ENCODE results near the gene PHAF1.

DNA sequence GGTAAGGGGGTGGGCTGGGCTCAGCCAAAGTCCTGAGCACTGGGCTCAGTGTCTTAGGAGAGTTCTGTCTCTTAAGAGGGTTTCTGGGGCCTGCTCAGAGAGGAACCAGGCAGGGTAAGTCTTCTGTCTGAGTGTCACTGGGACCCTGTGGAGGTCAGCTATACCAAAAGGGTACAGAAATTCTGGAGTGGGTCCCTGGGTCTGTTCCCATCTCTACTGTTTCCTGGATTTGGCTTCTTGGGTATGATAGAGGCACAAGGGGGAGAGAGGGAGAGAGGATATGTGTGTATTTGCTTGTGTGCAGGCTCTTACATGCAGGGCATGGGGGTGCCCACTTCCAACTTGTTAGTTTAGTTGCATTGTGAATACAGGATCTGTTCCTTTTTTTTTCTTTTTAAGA, 83.8 kb downstream of the PHAF1 start:
- no peak for TF ChIP-seq POLR2A (IDR thresholded peaks at IDR 0.05)
- TF ChIP-seq, protein P1, sequence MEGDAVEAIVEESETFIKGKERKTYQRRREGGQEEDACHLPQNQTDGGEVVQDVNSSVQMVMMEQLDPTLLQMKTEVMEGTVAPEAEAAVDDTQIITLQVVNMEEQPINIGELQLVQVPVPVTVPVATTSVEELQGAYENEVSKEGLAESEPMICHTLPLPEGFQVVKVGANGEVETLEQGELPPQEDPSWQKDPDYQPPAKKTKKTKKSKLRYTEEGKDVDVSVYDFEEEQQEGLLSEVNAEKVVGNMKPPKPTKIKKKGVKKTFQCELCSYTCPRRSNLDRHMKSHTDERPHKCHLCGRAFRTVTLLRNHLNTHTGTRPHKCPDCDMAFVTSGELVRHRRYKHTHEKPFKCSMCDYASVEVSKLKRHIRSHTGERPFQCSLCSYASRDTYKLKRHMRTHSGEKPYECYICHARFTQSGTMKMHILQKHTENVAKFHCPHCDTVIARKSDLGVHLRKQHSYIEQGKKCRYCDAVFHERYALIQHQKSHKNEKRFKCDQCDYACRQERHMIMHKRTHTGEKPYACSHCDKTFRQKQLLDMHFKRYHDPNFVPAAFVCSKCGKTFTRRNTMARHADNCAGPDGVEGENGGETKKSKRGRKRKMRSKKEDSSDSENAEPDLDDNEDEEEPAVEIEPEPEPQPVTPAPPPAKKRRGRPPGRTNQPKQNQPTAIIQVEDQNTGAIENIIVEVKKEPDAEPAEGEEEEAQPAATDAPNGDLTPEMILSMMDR (IDR thresholded peaks at IDR 0.05) = no peak
